Hepatocyte (in vitro differentiated cells): ENCODE results near the gene GBE1.

ENCODE experiments used
- EZH2 ChIP-seq: fragments of 200-600 bp; sonication (generic); IDR thresholded peaks from 2 replicates; pipeline ENCODE4 v1.6.1; 2016; ENCODE audit warnings: antibody characterized with exemption, mild to moderate bottlenecking, borderline replicate concordance
- TF ChIP-seq, protein P1 (sequence below): fragments of 200-600 bp; sonication (generic); IDR thresholded peaks from 2 replicates; pipeline ENCODE4 v1.5.1; 2016; ENCODE audit warnings: antibody characterized with exemption, mild to moderate bottlenecking; ENCODE audit not compliant: poor library complexity

DNA sequence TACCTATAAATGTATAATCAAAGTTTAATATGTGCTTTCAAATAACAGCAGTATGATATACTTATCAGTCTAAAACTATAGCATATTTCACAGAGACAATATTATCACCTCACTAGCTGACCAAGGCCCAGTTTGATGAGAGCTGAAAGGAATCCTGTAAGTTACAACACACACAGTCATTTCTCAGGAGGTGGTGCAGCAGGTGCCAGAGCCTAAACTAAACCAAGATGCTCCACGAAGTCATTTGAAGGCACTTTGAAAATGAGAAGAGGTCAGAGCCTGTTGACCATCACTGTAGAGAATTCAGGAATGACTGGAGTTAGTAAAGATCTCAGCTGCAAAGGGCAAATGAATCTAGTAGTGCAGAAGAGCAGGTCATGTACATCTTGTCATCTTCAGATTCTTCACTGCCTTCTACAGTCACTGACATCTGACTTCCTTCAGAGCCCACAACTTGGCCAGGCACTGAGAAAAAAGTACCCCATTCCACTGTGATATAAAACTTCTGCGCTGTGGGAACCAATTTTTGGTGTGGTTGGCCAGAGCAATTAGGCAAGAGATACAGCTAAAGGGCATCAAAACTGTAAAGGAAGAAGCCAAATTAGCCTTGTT lies 7.9 kb downstream of the GBE1 start:
- TF ChIP-seq, protein P1, sequence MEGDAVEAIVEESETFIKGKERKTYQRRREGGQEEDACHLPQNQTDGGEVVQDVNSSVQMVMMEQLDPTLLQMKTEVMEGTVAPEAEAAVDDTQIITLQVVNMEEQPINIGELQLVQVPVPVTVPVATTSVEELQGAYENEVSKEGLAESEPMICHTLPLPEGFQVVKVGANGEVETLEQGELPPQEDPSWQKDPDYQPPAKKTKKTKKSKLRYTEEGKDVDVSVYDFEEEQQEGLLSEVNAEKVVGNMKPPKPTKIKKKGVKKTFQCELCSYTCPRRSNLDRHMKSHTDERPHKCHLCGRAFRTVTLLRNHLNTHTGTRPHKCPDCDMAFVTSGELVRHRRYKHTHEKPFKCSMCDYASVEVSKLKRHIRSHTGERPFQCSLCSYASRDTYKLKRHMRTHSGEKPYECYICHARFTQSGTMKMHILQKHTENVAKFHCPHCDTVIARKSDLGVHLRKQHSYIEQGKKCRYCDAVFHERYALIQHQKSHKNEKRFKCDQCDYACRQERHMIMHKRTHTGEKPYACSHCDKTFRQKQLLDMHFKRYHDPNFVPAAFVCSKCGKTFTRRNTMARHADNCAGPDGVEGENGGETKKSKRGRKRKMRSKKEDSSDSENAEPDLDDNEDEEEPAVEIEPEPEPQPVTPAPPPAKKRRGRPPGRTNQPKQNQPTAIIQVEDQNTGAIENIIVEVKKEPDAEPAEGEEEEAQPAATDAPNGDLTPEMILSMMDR, result no peak
- TF ChIP-seq EZH2, result no peak
